ENCODE results near the gene IL3RA.
"Not testable (repeated sequence)": the region's sequence is repeated elsewhere in the genome, so short reads cannot be mapped to it uniquely, and the experiment has no call there.

IL3RA gene

GRCh38 chrX:1332433-1332832, 4.2 kb upstream of the IL3RA start:
- not testable (repeated sequence) for DNase-seq

- no peak for DNase-seq
These were observed 1.7 kb upstream of the IL3RA start for GRCh38 chrX:1334854-1335253.

GRCh38 chrX:1336948-1337779, 579 bp downstream of the IL3RA start:
- DNase-seq = no peak

DNA sequence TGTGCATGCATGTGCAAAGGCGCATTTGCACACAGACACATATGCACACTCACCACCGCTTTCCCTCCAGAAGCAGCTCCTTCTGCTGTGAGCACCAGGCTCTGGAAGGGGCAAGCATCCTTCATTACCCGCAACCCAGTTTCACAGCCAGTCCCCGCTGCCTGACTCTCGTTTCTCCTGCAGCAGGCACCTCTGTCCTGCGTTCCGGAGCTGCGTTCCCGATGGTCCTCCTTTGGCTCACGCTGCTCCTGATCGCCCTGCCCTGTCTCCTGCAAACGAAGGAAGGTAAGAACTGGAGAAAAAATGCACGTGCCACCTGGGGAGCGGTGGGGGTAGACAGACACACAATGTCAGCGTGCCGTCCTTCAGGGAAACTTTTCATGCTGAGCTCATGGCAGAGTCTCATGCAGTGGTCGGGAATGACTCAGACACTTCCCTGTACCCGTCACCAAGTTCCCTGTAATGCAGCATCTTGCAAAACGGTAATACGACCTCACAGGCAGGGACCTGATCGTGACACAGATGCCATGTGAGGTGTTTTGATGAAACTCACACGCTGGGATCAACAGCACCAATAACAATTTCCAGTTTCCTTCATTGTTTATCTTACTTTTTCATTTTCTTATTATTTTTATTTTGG, 5.1 kb downstream of the IL3RA start:
- DNase-seq = no peak

- not testable (repeated sequence) for DNase-seq
These were observed 13.0 kb downstream of the IL3RA start for GRCh38 chrX:1349606-1350005.

DNA sequence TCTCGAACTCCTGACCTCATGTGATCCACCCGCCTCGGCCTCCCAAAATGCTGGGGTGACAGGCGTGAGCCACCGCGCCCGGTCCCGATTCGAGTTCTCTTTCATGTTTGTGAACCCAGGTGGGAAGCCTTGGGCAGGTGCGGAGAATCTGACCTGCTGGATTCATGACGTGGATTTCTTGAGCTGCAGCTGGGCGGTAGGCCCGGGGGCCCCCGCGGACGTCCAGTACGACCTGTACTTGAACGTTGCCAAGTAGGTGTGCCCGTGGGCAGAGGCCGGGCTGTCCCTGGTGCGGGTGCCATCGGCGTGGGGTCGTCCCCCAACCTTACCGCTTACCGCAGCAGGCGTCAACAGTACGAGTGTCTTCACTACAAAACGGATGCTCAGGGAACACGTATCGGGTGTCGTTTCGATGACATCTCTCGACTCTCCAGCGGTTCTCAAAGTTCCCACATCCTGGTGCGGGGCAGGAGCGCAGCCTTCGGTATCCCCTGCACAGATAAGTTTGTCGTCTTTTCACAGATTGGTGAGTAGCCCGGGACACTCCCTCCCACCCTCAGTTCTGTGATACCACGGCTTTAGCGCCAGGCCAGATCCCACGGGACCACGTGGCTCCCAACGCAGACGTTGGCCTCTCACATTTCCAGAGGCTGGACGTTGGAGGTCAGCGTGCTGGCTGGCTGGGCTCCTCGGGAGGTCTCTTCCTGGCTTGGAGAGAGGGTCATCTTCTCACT, 15.6 kb downstream of the IL3RA start:
- DNase-seq = no peak

GRCh38 chrX:1354036-1355019, 17.7 kb downstream of the IL3RA start:
- DNase-seq = no peak

DNA sequence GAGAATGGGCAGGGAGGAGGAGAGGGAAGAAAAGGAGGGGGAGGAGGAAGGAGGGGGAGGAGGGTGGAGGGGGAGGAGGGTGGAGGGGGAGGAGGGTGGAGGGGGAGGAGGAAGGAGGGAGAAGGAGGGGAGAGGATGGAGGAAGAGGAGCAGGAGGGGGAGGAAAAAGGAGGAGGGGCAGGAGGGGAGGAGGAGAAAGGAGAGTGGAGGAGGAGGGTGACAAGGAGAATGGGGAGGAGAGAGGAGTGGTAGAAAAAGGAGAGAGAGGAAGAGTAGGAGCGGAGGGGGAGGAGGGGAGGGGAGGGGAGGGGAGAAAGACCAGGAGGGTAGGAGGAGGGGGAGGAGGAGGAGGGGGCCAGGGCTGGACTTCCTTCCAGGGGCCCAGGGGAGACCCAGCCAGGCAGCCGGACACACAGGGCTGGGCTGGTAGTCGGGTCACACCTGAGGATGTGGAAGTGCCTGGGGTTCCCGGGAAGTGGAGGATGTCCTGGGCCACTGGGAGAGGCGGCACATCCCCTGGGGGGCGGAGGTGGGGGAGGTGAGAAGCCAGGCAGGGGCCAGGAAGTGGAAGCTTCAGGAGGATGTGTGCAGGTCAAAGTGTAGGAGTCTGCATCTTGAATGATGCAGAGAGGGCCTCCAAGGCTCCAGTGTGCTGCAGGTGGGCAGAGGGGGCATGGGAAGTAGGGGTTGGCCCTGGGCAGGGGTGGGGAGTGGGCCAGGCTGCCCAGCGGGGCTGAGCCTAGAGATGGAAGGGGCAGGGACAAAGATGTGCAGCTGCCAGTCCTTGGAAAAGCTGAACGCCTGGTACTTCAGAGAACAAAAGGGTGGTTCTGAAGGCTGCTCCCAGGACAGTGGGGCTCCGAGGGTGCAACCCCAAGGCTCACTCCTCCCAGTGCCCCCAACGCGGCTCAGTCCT, 18.8 kb downstream of the IL3RA start:
- no peak for DNase-seq

- no peak for DNase-seq
These were observed 21.4 kb downstream of the IL3RA start for GRCh38 chrX:1357993-1358392.

DNA sequence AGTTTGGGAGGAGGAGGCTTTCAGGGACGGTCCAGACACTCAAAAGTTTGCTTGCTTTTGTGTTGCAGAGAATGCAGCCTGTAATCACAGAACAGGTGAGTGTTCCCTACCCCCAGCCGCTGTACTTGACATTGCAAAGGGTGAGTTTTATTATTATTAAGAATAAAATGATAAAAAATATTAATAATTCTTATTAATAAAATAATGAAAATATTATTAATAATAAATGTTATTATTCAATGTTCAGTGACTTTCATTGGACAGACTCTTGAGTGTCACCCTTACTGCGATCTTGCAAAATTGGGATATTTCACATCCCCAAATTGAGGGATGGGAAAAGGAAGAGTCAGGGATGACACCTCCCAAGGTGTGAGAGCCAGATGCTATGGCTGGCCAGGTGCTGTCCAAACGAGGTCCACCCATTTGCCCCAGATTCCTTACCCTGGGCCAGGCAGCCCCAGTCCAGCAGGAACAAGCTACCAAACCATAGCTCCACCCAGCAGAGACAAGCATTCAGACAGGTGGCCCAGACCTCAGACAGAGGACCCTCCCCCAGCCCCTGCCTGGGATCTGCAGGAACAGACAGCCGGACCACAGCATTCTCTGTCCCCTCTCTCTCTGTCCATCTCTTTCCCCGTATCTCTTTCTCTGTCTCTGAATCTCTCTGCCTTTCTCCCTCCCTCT, 22.4 kb downstream of the IL3RA start:
- no peak for DNase-seq

DNA sequence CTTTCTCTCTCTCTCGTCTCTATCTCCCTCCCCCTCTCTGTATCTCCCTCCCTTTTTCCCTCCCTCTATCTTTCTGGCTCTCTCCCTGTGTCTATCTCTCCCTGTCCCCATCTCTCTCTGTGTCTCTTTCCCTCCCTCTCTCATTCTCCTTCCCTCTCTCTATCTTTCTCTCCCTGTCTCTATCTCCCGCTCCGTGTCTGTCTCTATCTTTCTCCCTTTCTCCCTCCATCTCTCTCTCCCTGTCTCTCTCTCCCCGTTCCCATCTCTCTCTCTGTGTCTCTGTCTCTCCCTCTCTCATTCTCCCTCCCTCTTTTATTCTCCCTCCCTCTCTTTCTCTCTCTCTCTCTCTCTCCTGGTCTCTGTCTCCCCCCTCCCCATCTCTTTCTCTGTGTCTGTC, 22.9 kb downstream of the IL3RA start:
- no peak for DNase-seq

GRCh38 chrX:1360171-1360570, 23.6 kb downstream of the IL3RA start:
- DNase-seq = no peak

DNA sequence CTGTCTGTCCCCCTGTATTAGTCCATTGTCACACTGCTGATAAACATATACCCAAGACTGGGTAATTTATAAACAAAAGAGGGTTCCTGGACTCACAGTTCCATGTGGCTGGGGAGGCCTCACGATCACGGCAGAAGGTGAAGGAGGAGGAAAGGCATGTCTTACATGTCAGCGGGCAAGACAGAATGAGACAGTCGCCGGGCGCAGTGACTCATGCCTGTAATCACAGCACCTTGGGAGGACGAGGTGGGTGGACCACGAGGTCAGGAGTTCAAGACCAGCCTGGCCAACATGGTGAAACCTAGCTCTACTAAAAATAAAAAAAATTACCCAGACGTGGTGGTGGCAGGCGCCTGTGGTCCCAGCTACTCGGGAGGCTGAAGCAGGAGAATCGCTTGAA, 24.7 kb downstream of the IL3RA start:
- no peak for DNase-seq

- no peak for DNase-seq
These were observed 25.3 kb downstream of the IL3RA start for GRCh38 chrX:1361910-1362309.

GRCh38 chrX:1366363-1366762, 29.8 kb downstream of the IL3RA start:
- DNase-seq = not testable (repeated sequence)

DNA sequence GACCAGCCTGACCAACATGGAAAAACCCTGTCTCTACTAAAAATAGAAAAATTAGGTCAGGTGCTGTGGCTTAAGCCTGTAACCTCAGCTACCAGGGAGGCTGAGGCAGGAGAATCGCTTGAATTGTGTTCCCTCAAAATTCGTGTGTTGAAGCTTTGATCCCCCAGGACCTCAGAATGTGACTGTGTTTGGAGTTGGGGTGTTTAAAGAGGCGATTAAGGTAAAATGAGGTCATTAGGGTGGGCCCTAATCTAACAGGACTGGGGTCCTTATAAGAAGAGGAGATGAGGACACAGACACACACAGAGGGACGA, 31.8 kb downstream of the IL3RA start:
- DNase-seq = no peak

DNA sequence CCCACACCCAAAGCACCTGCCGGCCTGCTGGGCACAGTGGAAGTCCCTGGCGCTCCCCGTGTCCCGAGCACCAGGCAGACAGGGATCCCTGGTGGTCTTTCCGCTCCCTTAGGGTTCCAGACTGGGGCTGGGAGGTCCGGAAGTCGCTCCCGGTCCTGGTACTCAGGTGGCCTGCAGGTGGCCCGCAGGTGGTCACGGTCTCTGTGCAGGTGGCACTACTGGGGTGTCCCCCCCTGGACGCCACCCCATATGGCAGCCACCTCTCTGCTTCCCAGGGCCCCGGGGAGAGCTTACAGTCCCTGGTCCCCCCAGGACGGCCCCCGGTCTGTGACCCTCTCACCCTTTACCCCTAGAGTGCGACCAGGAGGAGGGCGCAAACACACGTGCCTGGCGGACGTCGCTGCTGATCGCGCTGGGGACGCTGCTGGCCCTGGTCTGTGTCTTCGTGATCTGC, 41.7 kb downstream of the IL3RA start:
- no peak for DNase-seq

- no peak for DNase-seq
These were observed 44.2 kb downstream of the IL3RA start for GRCh38 chrX:1380672-1381233.

DNA sequence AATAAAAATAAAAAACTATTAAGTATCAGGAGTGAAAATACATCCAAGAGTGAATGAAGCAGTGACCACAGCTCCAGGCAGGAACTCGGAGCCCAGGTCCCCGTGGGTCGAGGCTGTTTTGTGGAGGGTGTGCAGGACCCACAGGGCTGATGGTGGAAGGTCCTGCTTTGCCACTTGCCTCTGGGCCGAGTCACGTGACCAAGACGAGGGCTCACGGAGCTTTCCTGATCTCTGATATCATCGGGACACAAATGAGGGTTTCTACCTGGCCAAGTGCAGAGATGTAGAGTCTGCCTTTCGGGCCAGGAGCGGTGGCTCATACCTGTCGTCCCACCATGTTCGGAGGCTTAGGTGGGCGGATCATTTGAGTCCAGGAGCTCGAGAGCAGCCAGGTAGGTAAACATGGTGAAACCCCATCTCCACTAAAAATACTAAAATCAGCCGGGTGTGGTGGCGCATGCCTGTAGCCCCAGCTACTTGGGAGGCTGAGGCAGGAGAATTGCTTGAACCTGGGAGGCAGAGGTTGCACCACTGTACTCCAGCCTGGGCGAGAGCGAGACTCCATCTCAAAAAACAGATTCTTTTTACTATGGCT, 48.2 kb downstream of the IL3RA start:
- no peak for DNase-seq
